Fibroblast of peridontal ligament (primary cell): ENCODE measurements around the gene ME1.
A peak's percentile ranks its signal among the peaks of the same experiment; 100 is the strongest.
"Not testable (repeated sequence)": the region's sequence is repeated elsewhere in the genome, so short reads cannot be mapped to it uniquely, and the experiment has no call there.

Experiments used
- DNase-seq: peaks from one replicate; pipeline ENCODE4 v3.0.0-alpha.2; 2010; ENCODE audit errors: extremely low read depth

ME1 gene

GRCh38 chr6:83431545-83432155, 799 bp upstream of the ME1 start:
- no peak for DNase-seq

GRCh38 chr6:83429857-83430610, 817 bp downstream of the ME1 start:
- peak; percentile 43 for DNase-seq

DNA sequence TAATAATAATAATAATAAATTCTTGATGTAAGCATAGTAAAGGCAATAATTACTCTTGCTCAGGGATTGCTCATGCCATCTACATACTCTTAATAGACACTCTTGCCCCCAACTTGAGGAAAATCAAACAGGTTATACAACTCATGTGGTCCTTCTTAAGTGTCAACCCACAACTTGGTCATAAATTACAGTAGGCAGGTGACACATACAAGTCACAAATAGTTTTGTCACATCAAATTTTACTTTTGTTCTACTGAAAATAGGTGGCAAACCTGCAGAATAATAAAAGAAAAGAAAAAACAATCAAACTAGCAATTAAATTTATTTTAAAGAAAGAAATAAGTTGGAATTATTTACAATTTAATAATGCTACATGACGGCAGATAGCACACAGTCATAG, 1.6 kb downstream of the ME1 start:
- DNase-seq: no peak

DNA sequence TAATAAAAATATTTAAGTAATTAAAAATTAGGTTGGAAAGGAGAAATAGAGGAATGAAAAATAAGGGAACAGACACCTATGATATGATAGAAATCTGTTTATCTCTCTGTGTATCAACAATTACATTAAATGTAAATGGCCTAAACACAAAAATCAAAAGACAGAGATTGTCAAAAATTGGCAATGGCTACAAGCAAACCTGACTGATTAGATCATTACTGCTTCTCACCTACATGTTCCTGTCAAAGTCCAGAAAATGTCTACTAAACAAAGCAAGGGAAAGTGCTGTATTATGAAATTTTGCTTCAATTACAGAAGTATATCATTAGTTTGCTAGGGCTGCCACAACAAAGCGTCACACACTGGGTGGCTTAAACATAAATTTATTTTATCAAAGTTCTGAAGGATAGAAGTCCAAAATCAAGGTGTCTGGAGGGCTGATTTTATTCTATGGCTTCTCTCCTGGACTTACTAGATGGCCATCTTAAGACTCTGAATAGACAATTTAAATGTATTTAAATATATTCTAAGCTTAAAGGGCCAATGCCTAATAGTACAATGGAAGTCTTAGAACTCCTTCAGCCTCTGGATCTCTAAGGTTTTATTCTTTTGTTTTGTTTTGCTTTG, 6.3 kb downstream of the ME1 start:
- DNase-seq: no peak

DNA sequence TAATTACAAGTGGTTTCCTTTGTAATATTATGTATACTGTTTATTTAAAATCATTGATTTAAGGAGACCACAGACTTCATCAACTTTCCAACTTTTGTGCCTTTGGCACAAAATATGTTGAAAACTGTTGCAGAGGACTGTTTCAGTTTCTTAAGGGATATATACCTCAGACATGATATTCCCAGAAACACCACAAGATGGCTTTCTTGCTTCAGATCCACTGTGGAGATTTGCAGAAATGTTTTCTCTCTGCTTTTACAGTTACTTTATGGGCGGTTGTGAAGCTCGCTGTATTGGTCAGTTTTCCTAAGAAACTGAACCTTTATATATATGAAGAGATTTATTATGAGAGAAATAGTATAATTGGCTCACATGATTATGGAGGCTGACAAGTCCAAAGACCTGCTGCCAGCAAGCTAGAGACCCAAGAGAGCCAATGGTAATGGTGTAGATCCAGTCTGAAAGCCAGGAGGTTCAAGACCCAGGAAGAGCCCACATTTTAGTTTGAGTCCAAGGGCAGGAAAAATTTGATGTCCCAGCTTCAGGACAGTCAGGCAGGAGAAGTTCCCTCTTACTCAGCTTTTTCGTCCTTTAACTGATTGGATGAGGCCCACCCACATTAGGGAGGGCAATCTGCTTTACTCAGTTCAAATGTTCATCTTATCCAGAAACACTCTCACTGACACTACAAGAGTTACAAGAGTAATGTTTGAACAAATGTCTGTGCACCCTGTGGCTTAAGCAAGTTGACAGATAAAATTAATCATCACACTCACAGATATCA, 12.8 kb downstream of the ME1 start:
- DNase-seq: peak; percentile 88

- DNase-seq: no peak
Observed at GRCh38 chr6:83413068-83413467, 17.8 kb downstream of the ME1 start.

- DNase-seq: no peak
Observed at GRCh38 chr6:83411731-83412130, 19.1 kb downstream of the ME1 start.

DNA sequence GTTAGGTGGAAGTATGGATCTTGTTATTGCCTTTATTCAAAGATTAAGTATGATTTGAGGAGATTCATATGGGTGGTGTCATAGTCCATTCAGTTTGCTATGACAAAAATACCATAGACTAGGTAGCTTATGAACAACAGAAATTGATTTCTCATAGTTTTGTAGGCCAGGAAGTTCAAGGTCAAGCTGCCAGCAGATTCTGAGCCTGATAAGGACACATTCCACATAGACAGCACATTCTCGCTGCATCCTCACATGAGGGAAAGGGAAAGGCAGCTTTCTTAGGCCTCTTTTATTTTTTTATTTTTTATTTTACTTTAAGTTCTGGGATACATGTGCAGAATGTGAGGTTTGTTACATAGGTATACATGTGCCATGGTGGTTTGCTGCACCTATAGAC, 27.7 kb downstream of the ME1 start:
- DNase-seq: no peak

DNA sequence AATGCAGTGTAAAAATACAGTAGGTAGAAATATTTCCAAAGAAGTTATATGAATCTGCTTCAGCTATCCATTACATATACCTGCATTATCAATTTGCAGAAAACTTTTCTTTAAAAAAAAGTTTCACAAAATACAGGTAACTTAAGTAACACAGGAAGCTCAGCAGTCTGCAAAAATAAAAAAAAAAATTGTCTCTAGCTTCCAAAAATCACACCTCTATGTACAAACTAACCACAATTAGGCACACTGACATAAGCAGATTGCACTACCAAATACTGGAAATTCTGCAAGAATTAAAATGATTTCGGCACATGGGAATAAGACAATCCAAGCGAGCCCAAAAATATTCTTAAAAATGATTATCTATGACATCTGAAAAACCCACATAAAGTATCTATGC, 41.2 kb downstream of the ME1 start:
- DNase-seq: no peak

DNA sequence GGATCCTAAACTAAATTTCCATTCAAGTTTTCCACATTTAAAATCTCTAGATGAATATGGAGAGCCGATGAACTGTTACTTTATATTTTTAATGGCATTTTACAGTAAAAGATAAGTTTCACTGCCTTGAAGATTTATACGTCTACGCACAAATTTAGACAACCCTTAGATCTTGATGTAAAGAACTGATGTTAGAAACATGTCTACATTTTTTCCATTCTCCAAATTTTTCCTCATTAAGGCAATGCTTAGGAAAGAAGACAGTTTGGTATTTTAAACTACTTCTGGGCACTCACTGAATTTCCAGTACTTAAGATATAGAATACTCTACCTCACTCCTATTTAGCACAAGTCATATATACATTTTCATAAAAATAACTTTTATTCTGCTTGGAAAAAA, 45.4 kb downstream of the ME1 start:
- DNase-seq: no peak

DNA sequence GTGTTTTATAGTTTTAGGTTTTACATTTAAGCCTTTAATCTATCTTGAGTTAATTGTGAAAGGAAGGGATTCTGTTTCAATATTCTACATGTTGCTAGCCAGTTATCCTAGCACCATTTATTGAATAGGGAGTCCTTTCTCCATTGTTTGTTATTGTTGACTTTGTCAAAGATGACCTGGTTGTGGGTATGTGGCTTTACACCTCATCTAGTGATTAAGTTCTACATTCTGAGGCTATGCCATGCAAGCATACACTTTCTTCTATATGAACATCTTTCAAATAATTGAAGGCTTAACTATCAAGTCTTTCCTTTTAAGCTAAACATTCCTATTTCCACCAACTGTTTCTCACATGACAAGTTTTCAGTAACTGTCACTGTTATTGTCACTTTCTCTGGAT, 46.1 kb downstream of the ME1 start:
- DNase-seq: no peak

GRCh38 chr6:83381949-83382348, 48.9 kb downstream of the ME1 start:
- no peak for DNase-seq

- peak; percentile 80 for DNase-seq
Observed at GRCh38 chr6:83378621-83379388, 52.0 kb downstream of the ME1 start.

DNA sequence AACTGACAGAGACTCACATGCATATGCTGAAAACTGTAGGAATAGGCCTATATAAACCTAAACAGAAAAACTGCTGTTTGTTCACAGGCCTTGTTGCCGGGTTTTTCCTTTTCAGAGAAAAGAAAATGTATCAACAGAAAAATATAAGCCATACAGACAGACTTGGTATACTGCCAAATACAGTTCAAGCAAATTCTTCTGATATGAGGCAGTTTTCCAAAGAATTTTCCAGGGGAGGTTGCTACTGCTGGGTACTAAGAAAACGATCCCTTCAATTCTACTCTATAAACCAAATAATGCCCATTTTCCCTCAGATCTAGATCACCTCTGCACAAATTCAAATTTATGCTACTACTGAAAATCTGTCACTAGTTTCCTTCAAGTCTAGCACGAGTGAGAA, 59.4 kb downstream of the ME1 start:
- DNase-seq: peak; percentile 87

- no peak for DNase-seq
Observed at GRCh38 chr6:83370567-83370966, 60.3 kb downstream of the ME1 start.

DNA sequence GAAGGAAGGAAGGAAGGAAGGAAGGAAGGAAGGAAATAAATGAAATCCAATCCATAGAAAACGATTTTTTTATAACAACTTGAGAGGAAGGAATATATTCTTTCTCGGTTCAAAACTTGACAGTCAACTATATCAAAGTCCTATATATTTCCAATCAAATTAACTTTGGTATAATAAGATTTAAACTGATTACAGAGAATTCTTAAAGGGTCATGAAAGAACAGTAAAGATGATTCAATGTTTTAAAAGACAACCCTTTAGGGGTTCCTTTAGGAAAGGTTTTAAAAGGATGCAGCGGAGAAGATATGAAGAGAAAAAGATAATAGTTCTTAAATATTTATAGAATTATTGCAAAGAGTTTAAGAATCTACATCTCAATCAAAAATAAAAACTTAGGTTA, 61.2 kb downstream of the ME1 start:
- DNase-seq: no peak

- DNase-seq: no peak
Observed at GRCh38 chr6:83368577-83368976, 62.3 kb downstream of the ME1 start.

DNA sequence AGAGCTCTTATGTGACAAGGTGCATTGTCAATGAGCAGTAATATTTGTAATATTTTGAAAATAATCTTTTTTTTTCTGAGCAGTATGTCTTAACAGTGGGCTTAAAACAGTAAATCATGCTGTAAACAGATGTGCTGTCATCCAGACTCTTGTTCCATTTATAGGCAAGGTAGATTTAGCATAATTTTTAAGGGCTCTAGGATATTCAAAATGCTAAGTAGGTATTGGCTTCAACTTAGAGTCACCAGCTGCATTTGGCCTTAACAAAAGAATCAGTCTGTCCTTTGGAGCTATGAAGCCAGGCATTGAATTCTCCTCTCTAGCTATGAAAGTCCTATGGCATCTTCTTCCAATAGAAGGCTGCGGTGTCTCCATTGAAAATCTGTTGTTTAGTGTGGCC, 63.7 kb downstream of the ME1 start:
- DNase-seq: no peak

DNA sequence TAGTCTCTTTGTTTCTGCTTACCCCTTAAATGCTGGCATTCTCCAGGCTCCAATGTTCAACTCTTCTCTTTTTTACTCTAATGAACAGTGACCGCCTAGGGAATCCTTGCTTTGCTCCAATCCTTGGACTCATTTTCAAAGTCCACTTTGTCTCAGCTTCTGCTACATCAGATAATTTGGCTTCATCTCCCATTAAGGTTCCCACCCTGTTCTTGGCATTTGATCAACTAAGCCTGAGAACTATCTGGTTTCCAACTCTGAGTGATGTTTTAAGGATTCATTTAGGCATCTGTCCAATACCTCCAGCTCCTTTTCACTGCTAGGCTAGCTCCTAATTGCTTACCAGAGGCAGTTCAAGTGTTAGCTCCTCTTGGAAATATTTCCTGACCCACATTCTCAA, 64.9 kb downstream of the ME1 start:
- peak; percentile 91 for DNase-seq

GRCh38 chr6:83362349-83362748, 68.5 kb downstream of the ME1 start:
- DNase-seq: not testable (repeated sequence)

DNA sequence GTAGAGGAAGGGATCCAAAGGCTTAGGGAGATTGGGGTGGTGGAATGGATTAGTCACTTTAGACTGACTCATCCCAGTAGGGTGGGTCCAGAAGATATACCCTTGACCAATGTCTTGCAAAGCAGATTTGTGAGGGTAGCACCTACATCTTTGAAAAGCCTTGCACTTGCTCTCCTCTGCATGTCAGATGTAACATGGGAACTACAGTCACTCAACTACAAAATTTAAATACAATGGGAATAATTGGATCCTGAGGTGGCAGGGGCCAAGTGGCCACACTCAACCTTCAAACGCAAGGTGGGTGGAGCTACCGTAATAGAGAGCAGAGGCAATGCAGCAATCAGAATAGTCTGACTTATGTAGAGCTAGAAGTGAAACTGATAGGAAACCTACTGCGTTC, 71.2 kb downstream of the ME1 start:
- DNase-seq: no peak

- no peak for DNase-seq
Observed at GRCh38 chr6:83354747-83355146, 76.1 kb downstream of the ME1 start.
